Activated CD8-positive, alpha-beta T cell treated with anti-CD3 and anti-CD28 coated beads, Interleukin-2, amount 10 ng/mL, durations not matched to agents 7 days and 5 days (primary cell): ENCODE measurements around the gene PPARG. TPM values are rescaled to one million over a fixed set of nuclear protein-coding genes. Genes with fewer than 3 reads are reported as not detected.
"Not testable (repeated sequence)": the region's sequence is repeated elsewhere in the genome, so short reads cannot be mapped to it uniquely, and the experiment has no call there.

Experiments
- ATAC-seq: fragments of 150-1000 bp; cut with Tn5 transposase; one replicate; pipeline ENCODE4 v1.10.0; 2021; ENCODE audit warnings: moderate library complexity
- CTCF ChIA-PET: fragments of 350-600 bp; sonication (Branson Sonifier 250); formaldehyde crosslinking; loops from one replicate; lab custom pipeline; 2021; ENCODE audit warnings: antibody characterized with exemption; lab: Charles Lee
- POLR2A ChIA-PET: fragments of 350-600 bp; sonication (Branson Sonifier 250); formaldehyde crosslinking; loops from one replicate; lab custom pipeline; 2021; ENCODE audit warnings: antibody characterized with exemption; lab: Charles Lee
- DNase-seq: peaks from one replicate; pipeline ENCODE4 v3.0.0-alpha.2; 2020
- H3K27ac Mint-ChIP-seq: one replicate; pipeline ENCODE4 v1.8.0; 2021; ENCODE audit warnings: mild to moderate bottlenecking, mixed read lengths
- H3K27me3 Mint-ChIP-seq: one replicate; pipeline ENCODE4 v1.8.0; 2021; ENCODE audit warnings: low read depth, mixed read lengths
- H3K36me3 Mint-ChIP-seq: one replicate; pipeline ENCODE4 v1.8.0; 2021; ENCODE audit warnings: low read depth, mixed read lengths
- H3K4me1 Mint-ChIP-seq: one replicate; pipeline ENCODE4 v1.8.0; 2021; ENCODE audit warnings: low read depth, mixed read lengths
- H3K4me3 Mint-ChIP-seq: one replicate; pipeline ENCODE4 v1.8.0; 2021; ENCODE audit warnings: mild to moderate bottlenecking, mixed read lengths
- H3K9me3 Mint-ChIP-seq: one replicate; pipeline ENCODE4 v1.8.0; 2022; ENCODE audit warnings: mixed read lengths; ENCODE audit not compliant: insufficient read depth
- total RNA-seq, 2 experiments: library from RNA; stranded (reverse); gene quantifications; one replicate each; pipeline ENCODE4 v1.2.3, GENCODE V29; 2021

Gene PPARG
- total RNA-seq, 2 experiments from 2014 or later: not detected

DNA sequence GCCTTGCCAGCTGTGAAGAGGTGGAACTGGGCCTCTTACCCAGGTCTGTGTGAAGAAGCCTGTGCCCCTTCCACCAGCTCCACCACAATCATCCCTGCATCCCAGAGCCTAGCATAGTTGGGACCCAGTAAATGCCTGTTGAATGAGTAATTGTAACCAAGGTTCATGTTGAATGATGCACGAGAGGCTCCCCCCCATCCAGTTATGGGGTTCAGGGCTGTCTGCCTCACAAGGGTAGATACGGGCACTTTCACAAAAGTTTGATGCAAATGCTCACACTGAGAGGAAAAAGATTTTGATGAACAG, 165.9 kb downstream of the PPARG start:
- Mint-ChIP-seq H3K4me3 (no peak overlapping the region), H3K9me3 (no peaks in the 10 kb centered on the region), H3K27ac (no peak overlapping the region), H3K36me3 (no peaks in the 10 kb centered on the region), H3K27me3 (no peaks in the 10 kb centered on the region), H3K4me1 (no peaks in the 10 kb centered on the region)
- POLR2A ChIA-PET: no interaction called here
- DNase-seq: no peak
- no peak for ATAC-seq
- CTCF ChIA-PET: no interaction called here

GRCh38 chr3:12455740-12456139, 166.9 kb downstream of the PPARG start:
- CTCF ChIA-PET: no interaction called here
- H3K9me3 Mint-ChIP-seq: no peaks in the 10 kb centered on the region
- no peak overlapping the region for H3K27ac Mint-ChIP-seq
- ATAC-seq: no peak
- no peaks in the 10 kb centered on the region for H3K4me1 Mint-ChIP-seq
- POLR2A ChIA-PET: no interaction called here
- no peak overlapping the region for H3K4me3 Mint-ChIP-seq
- H3K27me3 Mint-ChIP-seq: no peaks in the 10 kb centered on the region
- no peaks in the 10 kb centered on the region for H3K36me3 Mint-ChIP-seq
- no peak for DNase-seq

DNA sequence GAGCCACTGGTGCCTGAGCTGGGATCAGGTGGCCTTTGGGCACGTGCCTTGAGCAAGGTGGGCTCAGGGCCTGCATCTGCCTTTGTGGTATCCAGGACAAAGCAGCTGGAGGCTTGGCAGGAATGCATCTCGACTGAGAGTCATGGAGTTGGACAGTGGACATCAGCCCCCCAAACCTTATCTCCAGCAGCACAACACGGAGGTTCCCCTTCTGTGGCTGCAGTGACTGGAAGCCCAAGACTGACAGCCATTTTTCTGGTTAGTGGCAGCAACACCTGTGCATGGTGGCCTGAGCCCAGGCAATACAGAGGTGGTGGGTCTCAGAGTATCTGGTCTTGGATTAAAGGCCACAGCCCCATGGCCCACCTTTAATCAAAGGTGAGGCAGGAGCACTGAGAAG, 167.6 kb downstream of the PPARG start:
- DNase-seq: no peak
- ATAC-seq: no peak
- POLR2A ChIA-PET: interaction anchor here (0.6 kb wide), 1 partner anchor 328 kb away, joined by 4 read pairs; no protein-coding TSS in a partner anchor
- Mint-ChIP-seq H3K27ac (no peak overlapping the region), H3K36me3 (no peaks in the 10 kb centered on the region), H3K4me1 (no peaks in the 10 kb centered on the region), H3K27me3 (no peaks in the 10 kb centered on the region), H3K9me3 (no peaks in the 10 kb centered on the region), H3K4me3 (no peak overlapping the region)
- CTCF ChIA-PET: no interaction called here

DNA sequence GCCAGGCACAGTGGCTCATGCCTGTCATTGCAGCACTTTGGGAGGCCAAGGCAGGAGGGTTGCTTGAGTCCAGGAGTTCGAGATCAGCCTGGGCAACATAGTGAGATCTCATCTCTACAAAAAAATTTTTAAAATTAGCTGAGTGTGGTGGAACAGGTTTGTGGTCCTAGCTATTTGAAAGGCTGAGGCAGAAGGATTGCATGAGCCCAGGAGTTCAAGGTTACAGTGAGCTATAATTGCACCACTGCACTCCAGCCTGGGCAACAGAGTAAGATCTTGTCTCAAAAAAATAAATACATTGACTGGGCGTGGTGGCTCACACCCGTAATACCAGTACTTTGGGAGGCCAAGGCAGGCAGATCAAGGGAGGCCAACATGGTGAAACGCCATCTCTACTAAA, 168.5 kb downstream of the PPARG start:
- POLR2A ChIA-PET, H3K4me3 Mint-ChIP-seq, ATAC-seq, H3K4me1 Mint-ChIP-seq, H3K27me3 Mint-ChIP-seq, DNase-seq, H3K36me3 Mint-ChIP-seq, H3K27ac Mint-ChIP-seq, H3K9me3 Mint-ChIP-seq: not testable (repeated sequence)
- CTCF ChIA-PET: interaction anchor here (1.3 kb wide), 1 partner anchor 22 kb away, joined by 4 read pairs; no protein-coding TSS in a partner anchor

- H3K4me1 Mint-ChIP-seq: peaks cover 6% of the 10 kb centered on the region
- H3K36me3 Mint-ChIP-seq: no peaks in the 10 kb centered on the region
- ATAC-seq: no peak
- ChIA-PET POLR2A (no interaction called here), CTCF (interaction anchor here (0.5 to 1.3 kb wide), 2 partner anchors 16 to 20 kb away, joined by 3 to 4 read pairs; no protein-coding TSS in a partner anchor)
- no peak for DNase-seq
- no peak overlapping the region for H3K4me3 Mint-ChIP-seq
- H3K27me3 Mint-ChIP-seq: no peaks in the 10 kb centered on the region
- no peak overlapping the region for H3K27ac Mint-ChIP-seq
- no peaks in the 10 kb centered on the region for H3K9me3 Mint-ChIP-seq
Measured at GRCh38 chr3:12458901-12459300, 170.0 kb downstream of the PPARG start.

DNA sequence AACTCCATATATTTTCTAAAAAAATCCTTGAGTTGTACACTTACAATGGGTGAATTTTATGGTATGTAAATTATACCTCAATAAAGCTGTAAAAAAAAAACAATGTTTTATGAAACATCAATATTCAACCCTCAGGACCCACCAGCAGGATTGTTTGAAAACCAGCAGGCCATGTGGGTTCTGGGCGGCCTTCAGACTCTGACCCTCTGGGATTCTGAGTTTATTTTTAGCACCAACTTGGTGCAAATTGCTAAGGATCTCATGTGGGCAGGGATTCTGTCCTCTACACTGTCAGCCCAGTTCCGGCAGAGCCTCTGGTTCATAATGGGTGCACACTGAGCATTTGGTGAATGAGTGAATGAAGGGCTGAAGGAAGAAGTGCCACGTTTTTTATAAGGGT, 171.3 kb downstream of the PPARG start:
- ChIA-PET CTCF (no interaction called here), POLR2A (no interaction called here)
- H3K27ac Mint-ChIP-seq: no peak overlapping the region
- H3K27me3 Mint-ChIP-seq: no peaks in the 10 kb centered on the region
- H3K9me3 Mint-ChIP-seq: no peaks in the 10 kb centered on the region
- DNase-seq (no peak), ATAC-seq (no peak)
- H3K36me3 Mint-ChIP-seq: no peaks in the 10 kb centered on the region
- H3K4me1 Mint-ChIP-seq: peaks cover 6% of the 10 kb centered on the region
- H3K4me3 Mint-ChIP-seq: no peak overlapping the region

DNA sequence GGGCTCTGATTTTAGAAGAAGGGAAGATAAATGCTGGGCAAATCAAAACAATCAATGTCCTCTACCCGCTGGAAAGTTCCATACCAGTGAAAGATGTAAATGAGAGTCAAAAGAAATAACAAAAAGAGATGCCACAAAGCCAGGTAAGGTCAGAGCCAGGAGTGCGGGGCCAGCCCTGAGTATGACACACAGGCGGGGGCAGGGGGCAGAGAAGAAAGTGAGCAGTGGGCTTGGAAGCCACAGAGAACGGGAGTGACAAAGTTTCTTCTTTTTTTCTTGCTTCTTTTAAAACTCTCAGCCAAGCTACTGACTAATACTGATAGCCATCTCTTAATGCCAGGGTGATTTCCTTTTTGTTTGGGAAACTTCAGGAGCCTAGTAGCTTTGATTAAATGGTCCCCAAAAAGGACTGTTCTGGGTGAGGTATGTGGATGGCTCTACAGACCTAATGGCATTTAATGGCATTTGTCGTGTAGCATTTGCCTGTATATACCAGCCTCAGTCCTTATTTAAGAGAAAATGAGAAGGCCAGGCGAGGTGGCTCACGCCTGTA, 172.3 kb downstream of the PPARG start:
- H3K4me1 Mint-ChIP-seq: peaks cover 6% of the 10 kb centered on the region
- ATAC-seq: no peak
- ChIA-PET POLR2A (interaction anchor here (0.6 kb wide), 1 partner anchor 23 kb away, joined by 3 read pairs; the partner anchor contains the start of gene TSEN2), CTCF (interaction anchor here (1.2 to 1.3 kb wide), 2 partner anchors 9 to 19 kb away, joined by 3 to 5 read pairs; no protein-coding TSS in a partner anchor)
- H3K9me3 Mint-ChIP-seq: no peaks in the 10 kb centered on the region
- H3K27me3 Mint-ChIP-seq: no peaks in the 10 kb centered on the region
- H3K36me3 Mint-ChIP-seq: no peaks in the 10 kb centered on the region
- no peak for DNase-seq
- H3K27ac Mint-ChIP-seq: no peak overlapping the region
- no peak overlapping the region for H3K4me3 Mint-ChIP-seq

DNA sequence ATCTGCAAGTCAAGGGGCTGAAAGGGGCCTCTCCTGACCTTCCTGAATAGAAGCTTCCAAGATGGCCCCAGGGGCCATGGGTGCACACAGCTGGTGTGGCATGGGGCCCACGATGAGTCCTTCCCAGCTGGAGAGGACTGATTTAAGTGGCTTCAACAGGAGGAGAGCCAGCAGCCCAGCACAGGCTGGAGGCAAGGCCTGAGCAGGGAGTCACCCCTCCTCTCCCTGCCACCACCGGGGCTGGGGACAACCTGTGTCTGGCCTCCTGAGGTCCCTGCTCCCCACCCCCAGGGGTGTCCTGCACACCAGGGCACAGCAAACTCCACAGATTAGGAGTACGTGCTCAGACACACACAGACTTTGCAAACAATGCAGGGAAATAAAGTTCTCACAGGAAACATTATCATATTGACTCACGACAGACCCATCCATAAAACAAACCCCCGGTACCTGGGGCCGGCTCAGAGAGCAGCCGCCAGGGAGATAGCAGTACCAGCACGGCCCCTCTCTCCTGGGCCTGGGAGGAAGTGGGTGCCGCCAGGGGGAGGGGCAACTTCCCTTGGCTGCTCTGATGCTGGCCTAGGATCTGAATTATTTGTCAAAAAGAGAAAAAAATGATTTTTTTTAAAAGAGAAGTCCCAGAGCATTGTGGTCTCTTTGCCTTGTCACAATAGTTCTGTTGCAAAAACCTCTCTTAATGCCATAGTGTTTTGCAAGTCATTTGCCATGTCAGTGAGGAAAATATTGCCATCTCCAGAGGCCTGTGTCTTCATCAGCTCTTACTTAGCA, 173.5 kb downstream of the PPARG start:
- no peaks in the 10 kb centered on the region for H3K9me3 Mint-ChIP-seq
- POLR2A ChIA-PET: interaction anchor here (0.7 kb wide), 1 partner anchor 291 kb away, joined by 3 read pairs; no protein-coding TSS in a partner anchor
- H3K27me3 Mint-ChIP-seq: no peaks in the 10 kb centered on the region
- peak overlapping the region; percentile 45 for H3K27ac Mint-ChIP-seq
- ATAC-seq (peak; percentile 64), DNase-seq (peak; percentile 36)
- CTCF ChIA-PET: interaction anchor here (1.2 to 1.3 kb wide), 2 partner anchors 8 to 17 kb away, joined by 3 to 5 read pairs; no protein-coding TSS in a partner anchor
- H3K4me1 Mint-ChIP-seq: peaks cover 6% of the 10 kb centered on the region
- H3K4me3 Mint-ChIP-seq: no peak overlapping the region
- no peaks in the 10 kb centered on the region for H3K36me3 Mint-ChIP-seq

DNA sequence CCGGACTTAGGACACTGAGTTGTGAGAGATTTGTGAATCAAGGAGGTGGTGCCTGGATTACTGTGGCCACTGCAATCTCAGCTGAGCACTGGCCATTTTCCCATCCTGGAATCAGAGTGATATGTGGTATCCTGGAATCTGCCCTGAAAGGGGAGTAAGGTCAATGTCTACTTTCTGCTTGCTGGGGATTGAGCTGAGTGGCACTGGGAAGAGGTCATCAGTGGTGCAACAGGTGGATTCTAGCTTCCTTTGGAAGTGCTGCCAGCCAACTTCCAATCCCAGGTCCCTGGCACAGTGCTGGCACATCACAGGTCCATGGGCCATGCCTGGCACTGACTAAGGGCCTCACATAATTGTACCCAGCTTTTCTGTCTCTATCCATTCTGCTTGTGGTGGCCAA, 174.8 kb downstream of the PPARG start:
- H3K9me3 Mint-ChIP-seq: no peaks in the 10 kb centered on the region
- H3K4me3 Mint-ChIP-seq: no peak overlapping the region
- H3K36me3 Mint-ChIP-seq: no peaks in the 10 kb centered on the region
- no peak for DNase-seq
- CTCF ChIA-PET: interaction anchor here (1.2 kb wide), 1 partner anchor 13 kb away, joined by 3 read pairs; no protein-coding TSS in a partner anchor
- no peak overlapping the region for H3K27ac Mint-ChIP-seq
- POLR2A ChIA-PET: no interaction called here
- ATAC-seq: no peak
- H3K27me3 Mint-ChIP-seq: no peaks in the 10 kb centered on the region
- peaks cover 6% of the 10 kb centered on the region for H3K4me1 Mint-ChIP-seq

GRCh38 chr3:12464181-12464580, 175.3 kb downstream of the PPARG start:
- Mint-ChIP-seq H3K9me3 (no peaks in the 10 kb centered on the region), H3K4me1 (peaks cover 6% of the 10 kb centered on the region), H3K27ac (no peak overlapping the region), H3K36me3 (no peaks in the 10 kb centered on the region), H3K27me3 (no peaks in the 10 kb centered on the region), H3K4me3 (no peak overlapping the region)
- CTCF ChIA-PET: interaction anchor here (1.2 kb wide), 1 partner anchor 12 kb away, joined by 3 read pairs; no protein-coding TSS in a partner anchor
- DNase-seq (no peak), ATAC-seq (no peak)
- POLR2A ChIA-PET: no interaction called here

DNA sequence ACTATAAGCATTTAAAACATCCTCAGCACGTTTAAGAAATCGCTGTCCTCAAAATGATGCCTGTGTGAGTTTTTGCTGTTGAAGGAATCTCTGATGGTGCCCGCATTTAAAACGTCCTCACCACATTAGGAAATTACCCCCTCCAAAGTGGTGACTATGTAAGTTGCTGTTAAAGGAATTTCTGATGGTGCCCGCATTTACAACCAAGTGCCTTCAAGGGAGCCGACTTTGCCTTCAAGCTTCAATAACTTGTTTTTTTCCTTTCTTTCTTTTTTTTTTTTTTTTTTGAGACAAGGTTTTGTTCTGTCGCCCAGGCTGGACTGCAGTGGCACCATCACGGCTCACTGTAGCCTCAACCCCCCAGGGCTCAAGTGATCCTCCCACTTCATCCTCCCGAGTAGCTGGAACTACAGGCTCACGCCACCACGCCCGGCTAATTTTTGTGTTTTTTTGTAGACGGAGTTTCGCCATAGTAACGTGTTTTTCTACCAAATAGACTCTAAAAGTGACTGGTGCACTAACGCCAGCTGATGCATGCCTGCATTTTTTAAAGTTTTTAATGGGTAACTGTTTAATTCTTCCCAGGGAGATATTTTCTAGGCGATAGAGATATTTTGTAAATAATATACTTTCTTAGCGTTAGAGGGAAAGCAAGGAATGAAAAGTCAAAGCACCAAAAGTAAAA, 176.4 kb downstream of the PPARG start:
- Mint-ChIP-seq H3K36me3 (no peaks in the 10 kb centered on the region), H3K27me3 (no peaks in the 10 kb centered on the region), H3K9me3 (no peaks in the 10 kb centered on the region), H3K27ac (no peak overlapping the region), H3K4me1 (peaks cover 6% of the 10 kb centered on the region), H3K4me3 (no peak overlapping the region)
- POLR2A ChIA-PET: no interaction called here
- no peak for DNase-seq
- no peak for ATAC-seq
- CTCF ChIA-PET: interaction anchor here (1.0 kb wide), 1 partner anchor 330 kb away, joined by 3 read pairs; no protein-coding TSS in a partner anchor
